GM21786 (cell line): Measurements from ENCODE around the gene CHST12.
A peak's percentile ranks its signal among the peaks of the same experiment; 100 is the strongest.

Experiments used
- ATAC-seq: cut with Tn5 transposase; IDR thresholded peaks from one replicate; pipeline ENCODE4 v1.9.1; 2021; ENCODE audit not compliant: unreplicated experiment

The CHST12 gene

GRCh38 chr7:2477447-2478398, 74.3 kb downstream of the CHST12 start:
- peak; percentile 69 for ATAC-seq

GRCh38 chr7:2478399-2478785, 75.0 kb downstream of the CHST12 start:
- ATAC-seq = no peak

- ATAC-seq = no peak
These were observed 75.4 kb downstream of the CHST12 start for GRCh38 chr7:2478800-2479199.

GRCh38 chr7:2479276-2480069, 76.1 kb downstream of the CHST12 start:
- ATAC-seq = no peak

GRCh38 chr7:2480070-2480408, 76.6 kb downstream of the CHST12 start:
- no peak for ATAC-seq

GRCh38 chr7:2481195-2481594, 77.8 kb downstream of the CHST12 start:
- ATAC-seq = no peak

- no peak for ATAC-seq
These were observed 79.5 kb downstream of the CHST12 start for GRCh38 chr7:2482725-2483451.

- no peak for ATAC-seq
These were observed 80.1 kb downstream of the CHST12 start for GRCh38 chr7:2483494-2483893.

- no peak for ATAC-seq
These were observed 81.5 kb downstream of the CHST12 start for GRCh38 chr7:2484868-2485267.

- ATAC-seq = no peak
These were observed 84.3 kb downstream of the CHST12 start for GRCh38 chr7:2487586-2488271.

GRCh38 chr7:2488272-2488645, 84.8 kb downstream of the CHST12 start:
- no peak for ATAC-seq

GRCh38 chr7:2488681-2489080, 85.3 kb downstream of the CHST12 start:
- no peak for ATAC-seq

GRCh38 chr7:2490181-2490651, 86.8 kb downstream of the CHST12 start:
- no peak for ATAC-seq

GRCh38 chr7:2492038-2492437, 88.6 kb downstream of the CHST12 start:
- ATAC-seq = no peak

- no peak for ATAC-seq
These were observed 90.1 kb downstream of the CHST12 start for GRCh38 chr7:2493205-2494164.

- ATAC-seq = no peak
These were observed 91.0 kb downstream of the CHST12 start for GRCh38 chr7:2494191-2495130.

- ATAC-seq = no peak
These were observed 92.2 kb downstream of the CHST12 start for GRCh38 chr7:2495418-2496299.

- no peak for ATAC-seq
These were observed 93.0 kb downstream of the CHST12 start for GRCh38 chr7:2496375-2496774.
